Measurements from ENCODE around the gene PRR11.
"Not testable (repeated sequence)": the region's sequence is repeated elsewhere in the genome, so short reads cannot be mapped to it uniquely, and the experiment has no call there.

PRR11 gene

DNA sequence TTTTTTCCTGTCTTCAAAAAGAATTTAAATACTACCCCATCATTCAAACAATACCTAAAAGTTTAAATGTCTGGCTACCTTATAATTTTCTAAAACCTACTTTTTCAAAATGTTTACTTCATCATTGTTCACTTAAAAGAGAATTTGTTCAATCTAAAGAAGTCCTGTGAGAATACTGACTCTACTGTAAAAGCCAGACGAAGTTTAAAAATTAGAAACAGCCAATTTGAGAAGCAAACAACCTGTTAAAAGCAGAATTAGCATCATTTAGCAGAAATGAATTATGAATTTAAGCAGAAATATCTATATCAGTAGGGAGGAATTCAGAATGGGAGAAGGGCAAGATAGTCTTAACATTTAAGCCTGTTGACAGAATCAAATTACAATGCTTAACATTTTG, 2.6 kb upstream of the PRR11 start:
- DNase-seq (ENCODE audit: low read depth), result no peak

GRCh38 chr17:59154292-59154720, 1.2 kb upstream of the PRR11 start:
- no peak for DNase-seq (ENCODE audit: low read depth)

DNA sequence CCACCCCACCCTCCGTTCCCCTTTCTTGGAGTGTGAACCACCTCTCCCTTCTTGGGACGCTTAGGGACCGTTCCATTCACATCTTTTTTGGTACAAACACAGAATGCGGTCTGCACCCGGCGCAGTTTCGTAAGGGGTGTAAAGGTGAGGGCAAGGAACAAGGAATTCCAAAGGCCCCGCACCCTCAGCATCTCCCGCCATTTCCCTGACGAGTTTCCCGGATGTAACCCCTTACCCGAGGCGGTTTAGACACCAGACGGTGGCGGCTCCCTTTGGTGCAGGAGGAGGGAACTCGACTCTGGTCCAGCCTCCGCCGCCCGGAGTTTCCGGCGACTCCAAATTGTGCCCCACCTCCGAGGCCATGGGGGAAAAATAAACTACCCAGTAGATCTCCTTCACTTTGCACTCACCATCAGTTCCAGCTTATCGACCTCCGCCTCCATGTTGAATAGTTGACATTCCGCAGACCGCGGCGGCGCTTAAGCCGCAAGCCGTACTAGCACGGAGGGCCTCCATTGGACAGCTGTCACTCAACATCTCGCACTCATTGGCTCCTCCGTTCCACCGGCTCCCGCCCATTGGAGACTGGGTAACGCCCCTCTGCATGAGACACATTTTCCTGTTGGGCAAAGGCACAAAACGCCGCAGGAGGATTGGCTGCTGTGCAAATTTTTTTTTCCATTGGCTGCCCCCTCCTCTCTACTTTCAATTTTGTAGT, 666 bp upstream of the PRR11 start, which contains the start of gene SKA2:
SKA2 (minus strand) TSS at position 466 of the 718 bp plus-strand sequence; CDS start at position 443, 23 bp downstream.
- peak; percentile 93 for DNase-seq (ENCODE audit: low read depth)

- no peak for DNase-seq (ENCODE audit: low read depth)
Observed at GRCh38 chr17:59160157-59161025, 4.8 kb downstream of the PRR11 start.

DNA sequence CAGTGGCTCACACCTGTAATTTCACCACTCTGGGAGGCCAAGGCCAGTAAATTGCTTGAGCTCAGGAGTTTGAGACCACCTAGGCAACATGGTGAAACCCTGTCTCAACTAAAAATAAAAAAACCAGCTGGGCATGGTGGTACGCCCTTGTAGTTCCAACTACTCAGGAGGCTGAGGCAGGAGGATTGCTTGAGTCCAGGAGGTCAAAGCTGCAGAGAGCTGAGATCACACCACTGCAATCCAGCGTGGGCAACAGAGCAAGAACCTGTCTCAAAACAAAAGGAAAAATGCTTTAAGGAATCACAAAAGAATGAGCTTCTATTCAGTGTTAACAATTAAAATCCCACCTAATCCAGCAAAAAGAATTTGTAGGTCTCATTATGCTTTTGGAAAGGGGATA, 5.9 kb downstream of the PRR11 start:
- DNase-seq (ENCODE audit: low read depth), result no peak

GRCh38 chr17:59165933-59166342, 10.4 kb downstream of the PRR11 start:
- no peak for DNase-seq (ENCODE audit: low read depth)

GRCh38 chr17:59167571-59168001, 12.0 kb downstream of the PRR11 start:
- DNase-seq (ENCODE audit: low read depth), result no peak

DNA sequence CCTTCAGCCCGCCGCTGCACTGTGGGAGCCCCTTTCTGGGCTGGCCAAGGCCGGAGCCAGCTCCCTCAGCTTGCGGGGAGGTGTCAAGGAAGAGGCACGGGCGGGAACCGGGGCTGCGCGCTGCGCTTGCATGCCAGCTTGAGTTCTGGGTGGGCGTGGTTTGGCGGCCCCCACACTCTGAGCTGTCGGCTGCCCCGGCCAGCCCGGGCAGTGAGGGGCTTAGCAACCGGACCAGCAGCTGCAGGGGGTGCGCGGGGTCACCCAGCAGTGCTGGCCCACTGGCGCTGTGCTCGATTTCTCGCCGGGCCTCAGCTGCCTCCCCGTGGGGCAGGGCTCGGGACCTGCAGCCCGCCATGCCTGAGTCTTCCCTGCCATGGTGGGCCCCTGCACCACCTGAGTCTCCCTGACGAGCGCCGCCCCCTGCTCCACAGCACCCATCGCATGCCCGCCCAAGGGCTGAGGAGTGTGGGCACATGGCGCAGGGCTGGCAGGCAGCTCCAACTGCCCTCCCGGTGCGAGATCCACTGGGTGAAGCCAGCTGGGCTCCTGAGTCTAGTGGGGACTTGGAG, 17.0 kb downstream of the PRR11 start:
- DNase-seq (ENCODE audit: low read depth), result no peak

DNA sequence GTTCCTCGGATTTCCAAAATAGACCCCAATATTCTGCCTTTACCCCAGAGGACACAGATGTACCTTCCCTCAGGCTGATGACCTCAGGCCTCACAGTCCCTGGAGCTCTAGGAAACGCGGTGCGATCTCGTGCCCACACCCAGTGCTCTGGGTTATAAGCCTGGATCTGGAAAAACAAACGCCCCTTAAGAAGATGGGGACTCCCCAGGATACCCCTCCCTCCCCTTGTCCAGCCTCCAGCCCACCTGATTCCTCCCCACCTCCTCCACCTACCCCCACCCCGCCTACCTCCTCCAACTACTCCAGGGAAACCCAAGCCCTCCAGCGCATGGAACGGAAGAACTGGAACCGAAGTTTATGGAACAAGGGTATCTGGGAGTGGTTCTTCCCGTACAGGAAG, 19.1 kb downstream of the PRR11 start:
- no peak for DNase-seq (ENCODE audit: low read depth)

DNA sequence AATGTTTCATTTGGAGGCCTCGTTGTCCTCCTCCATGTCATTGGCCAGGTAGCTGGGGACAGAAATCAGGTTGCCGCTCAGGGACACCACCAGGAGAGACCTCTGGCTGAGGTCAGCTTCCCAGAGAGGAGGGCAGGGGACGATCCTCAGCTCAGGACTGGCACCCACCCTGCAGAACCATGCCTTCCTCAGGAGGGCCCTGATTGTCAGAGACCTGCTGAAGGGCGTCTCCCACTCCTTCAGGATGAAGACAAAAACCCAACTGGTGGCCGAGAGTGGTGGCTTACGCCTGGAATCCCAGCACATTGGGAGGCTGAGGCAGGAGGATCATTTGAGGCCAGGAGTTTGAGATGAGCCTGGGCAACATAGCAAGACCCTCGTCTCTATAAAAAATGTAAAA, 19.5 kb downstream of the PRR11 start:
- DNase-seq (ENCODE audit: low read depth), result no peak

DNA sequence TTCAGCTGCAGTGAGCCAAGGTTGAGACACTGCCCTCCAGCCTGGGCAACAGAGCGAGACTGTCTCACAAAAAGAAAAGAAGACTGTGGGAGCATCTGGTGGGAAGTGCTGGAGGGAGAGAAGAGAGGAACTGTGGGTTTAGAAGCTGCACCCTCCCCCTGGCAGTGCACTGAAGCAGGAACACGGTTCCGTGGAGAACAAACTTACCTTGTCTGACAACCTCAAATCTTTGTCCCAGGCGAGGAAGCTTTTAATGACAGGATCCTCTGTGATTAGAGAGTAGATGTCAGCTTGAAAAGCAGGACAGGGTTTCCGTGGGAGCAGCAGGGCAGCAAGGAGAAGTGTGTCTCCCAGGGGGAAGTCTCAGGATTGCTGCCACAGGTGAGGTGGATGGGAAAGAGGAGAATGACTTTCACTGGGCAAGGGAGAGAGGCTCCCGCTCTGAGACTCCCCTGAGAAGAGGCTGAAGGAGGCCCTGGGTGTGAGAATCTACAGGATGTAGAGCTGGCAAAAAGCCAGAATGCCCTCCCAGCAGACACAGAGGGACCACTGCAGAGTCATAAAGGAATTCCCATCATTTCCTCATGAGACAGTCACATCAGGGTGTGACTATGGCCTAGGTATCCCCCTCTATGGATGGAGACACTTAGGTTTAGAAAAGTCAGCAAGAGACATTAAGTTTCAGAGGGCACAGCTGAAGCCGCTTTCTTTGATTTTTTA, 22.9 kb downstream of the PRR11 start:
- no peak for DNase-seq (ENCODE audit: low read depth)

DNA sequence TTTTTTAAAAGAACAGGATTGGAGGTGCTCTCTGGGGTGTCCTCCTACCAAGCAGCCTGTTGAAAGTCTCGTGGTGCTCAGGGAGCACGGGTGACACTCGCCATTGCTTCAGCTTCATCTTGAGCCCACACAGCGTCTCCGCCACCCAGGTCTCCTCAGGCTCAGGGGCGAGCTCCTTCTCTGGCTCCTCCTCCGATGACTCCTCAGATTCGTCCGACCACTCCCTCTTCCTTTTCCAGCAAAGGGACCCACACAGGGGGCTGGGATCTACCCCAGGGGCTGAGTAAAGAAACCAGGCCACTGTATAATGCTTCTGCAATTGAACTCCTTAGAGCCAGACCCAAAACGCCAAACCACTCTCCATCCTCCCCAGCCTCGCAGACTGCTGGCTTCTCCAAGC, 24.1 kb downstream of the PRR11 start:
- not testable (repeated sequence) for DNase-seq (ENCODE audit: low read depth)

- DNase-seq (ENCODE audit: low read depth), result no peak
Observed at GRCh38 chr17:59180626-59181025, 25.1 kb downstream of the PRR11 start.

DNA sequence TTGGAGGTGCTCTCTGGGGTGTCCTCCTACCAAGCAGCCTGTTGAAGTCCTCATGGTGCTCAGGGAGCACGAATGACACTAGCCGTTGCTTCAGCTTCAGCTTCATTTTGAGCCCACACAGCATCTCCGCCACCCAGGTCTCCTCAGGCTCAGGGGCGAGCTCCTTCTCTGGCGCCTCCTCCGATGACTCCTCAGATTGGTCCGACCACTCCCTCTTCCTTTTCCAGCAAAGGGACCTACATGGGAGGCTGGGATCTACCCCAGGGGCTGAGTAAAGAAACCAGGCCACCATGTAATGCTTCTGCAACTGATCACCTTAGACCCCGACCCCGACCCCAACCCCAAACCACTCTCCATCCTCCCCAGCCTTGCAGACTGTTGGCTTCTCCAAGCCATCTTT, 25.9 kb downstream of the PRR11 start:
- DNase-seq (ENCODE audit: low read depth), result no peak

DNA sequence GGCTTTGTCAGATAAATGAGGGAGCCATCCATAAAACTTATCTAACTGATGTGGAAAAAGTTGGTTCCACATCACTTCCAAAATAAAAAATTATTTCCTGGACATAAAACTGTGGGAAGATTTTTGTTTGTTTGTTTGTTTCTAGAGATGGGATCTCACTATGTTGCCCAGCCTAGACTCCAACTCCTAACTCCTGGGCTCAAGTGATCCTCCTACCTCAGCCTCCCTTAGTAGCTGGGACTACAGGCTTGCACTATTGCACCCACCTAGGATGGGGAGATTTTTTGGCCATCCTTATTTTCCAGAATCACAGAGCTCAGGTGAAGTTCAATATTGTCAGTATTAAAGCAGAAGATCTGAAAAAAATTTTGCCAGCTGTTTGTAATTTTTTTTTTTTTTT, 30.5 kb downstream of the PRR11 start:
- no peak for DNase-seq (ENCODE audit: low read depth)

DNA sequence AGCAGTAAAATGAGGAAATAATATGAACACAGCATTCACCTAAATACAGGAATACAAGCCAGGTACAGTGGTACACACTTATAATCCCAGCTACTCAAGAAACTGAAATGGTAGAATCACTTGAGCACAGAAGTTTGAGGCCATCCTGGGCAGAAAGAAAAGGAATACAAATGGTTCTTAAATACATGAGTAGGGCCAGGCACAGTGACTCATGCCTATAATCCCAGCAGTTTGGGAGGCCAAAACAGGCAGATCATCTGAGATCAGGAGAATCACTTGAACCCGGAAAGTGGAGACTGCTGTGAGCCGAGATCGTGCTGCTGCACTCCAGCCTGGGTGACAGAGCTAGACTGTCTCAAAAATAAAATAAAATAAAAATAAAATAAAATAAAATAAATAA, 31.3 kb downstream of the PRR11 start:
- no peak for DNase-seq (ENCODE audit: low read depth)

GRCh38 chr17:59190806-59191205, 35.3 kb downstream of the PRR11 start:
- no peak for DNase-seq (ENCODE audit: low read depth)

GRCh38 chr17:59193336-59193862, 37.9 kb downstream of the PRR11 start:
- DNase-seq (ENCODE audit: low read depth), result no peak

GRCh38 chr17:59199398-59199797, 43.9 kb downstream of the PRR11 start:
- no peak for DNase-seq (ENCODE audit: low read depth)

GRCh38 chr17:59202320-59202719, 46.8 kb downstream of the PRR11 start:
- DNase-seq (ENCODE audit: low read depth), result no peak

GRCh38 chr17:59219370-59219769, 63.8 kb downstream of the PRR11 start:
- DNase-seq (ENCODE audit: low read depth), result no peak

- DNase-seq (ENCODE audit: low read depth), result no peak
Observed at GRCh38 chr17:59219992-59220327, 64.4 kb downstream of the PRR11 start.
